Regular cardiac myocyte (primary cell): ENCODE measurements around the gene DBF4B. TPM values are rescaled to one million over a fixed set of nuclear protein-coding genes. Genes with fewer than 3 reads are reported as not detected.

Source experiments
- total RNA-seq: library from RNA; depleted of rRNA; stranded (reverse); fragments of >200 nt; gene quantifications from 2 replicates; pipeline ENCODE4 v1.2.3, GENCODE V29; 2014

Gene DBF4B, protein sequence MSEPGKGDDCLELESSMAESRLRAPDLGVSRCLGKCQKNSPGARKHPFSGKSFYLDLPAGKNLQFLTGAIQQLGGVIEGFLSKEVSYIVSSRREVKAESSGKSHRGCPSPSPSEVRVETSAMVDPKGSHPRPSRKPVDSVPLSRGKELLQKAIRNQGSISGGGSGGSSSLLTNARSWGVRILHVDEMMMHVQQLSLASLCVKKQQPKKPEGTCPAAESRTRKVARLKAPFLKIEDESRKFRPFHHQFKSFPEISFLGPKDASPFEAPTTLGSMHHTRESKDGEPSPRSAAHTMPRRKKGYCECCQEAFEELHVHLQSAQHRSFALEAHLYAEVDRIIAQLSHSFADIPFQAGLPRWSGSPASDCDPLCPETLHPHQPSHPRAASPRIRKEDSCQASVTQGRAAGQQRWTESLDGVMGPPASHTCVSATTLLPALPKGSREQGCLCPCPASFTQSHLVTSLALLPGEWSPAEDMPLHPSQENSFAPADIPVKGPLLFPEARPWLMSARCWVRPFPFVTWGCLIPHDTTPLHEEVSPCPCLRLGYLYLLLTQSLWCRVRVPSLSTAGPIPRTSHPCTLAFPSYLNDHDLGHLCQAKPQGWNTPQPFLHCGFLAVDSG
- 2.5 and 5.9 TPM in 2 replicates for total RNA-seq

DNA sequence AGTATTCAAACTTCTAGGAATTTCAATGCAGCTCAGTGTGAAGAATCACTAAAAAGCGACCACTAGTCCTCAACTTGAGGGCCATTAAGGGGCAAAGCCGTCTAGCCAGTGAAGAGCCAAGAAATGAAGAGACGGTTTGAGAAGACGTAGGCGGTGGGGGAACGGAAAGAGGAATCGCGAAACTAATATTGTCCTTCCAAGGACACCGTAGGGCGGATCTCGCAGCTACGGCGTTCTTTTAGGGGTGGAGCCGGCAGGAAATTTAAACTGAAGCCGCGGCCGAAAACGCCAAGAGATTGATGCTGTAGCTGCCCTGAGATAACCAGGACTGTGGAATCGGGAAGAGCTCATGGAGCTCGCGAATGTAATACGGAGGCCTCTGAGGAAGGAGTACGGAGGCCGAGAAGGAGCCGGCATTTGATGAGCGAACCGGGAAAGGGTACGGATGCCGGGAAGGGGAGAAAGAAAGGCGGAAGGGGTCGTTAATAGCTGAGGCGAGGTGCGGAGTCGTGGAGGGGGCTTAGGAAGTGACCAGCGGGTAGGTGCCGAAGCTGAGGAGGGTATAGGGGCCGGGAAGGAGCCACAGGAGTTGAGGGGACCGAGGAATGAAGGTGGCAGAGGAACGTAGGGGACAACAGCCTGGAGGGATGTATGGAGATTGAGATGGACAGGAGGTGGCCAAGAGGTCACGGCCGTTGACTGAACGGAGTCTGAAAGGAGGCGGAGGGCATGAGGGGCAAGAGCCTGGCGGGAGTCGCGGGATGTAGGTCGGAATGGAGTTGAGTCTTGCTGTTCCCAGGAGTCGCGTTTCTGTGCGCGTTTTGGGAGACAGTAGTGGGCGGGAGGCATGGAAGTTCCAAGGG is at the start of gene DBF4B:
Gene DBF4B (plus strand): TSS at position 265 of the 863 bp plus-strand sequence. CDS start 156 bp downstream, at position 421.

DNA sequence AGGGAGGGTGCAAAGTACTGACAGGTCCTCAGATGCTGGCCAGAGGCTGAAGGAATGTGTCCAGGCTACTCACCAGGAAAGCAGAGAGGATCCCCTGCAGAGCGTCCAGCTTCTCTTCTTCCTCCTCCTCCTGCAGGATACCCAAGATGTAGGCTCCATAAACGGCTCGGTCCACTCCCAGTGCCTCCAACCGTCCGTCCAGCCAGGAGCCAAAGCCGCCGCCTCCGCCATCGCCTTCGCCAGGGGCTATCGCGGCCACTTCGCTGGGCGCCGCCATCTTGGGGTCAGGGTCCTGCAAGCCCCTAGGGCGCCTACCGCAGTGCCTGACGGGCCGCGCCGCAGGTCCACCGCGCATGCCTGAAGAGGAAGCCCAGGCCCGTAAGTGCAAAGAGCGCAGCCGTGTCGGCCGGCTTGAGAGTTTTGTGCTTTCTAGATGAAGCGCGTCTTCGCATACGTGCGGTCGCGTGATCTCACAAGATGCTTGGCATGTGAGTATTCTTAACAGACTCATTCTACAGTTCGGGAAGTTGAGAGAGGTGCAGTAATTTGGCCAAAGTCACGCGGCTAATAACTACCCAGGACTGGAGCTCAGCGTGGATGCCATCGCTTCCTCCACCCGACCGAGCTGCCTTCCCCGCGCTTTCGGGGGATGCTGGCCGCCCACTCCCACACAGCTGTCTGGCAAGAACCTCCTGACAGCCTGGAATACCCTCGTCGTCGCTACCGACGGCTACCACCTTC is 18.8 kb upstream of the DBF4B start, which contains the start of gene CCDC43:
Gene CCDC43 (minus strand): TSS at position 300 of the 741 bp plus-strand sequence. CDS start 23 bp downstream, at position 277.

DNA sequence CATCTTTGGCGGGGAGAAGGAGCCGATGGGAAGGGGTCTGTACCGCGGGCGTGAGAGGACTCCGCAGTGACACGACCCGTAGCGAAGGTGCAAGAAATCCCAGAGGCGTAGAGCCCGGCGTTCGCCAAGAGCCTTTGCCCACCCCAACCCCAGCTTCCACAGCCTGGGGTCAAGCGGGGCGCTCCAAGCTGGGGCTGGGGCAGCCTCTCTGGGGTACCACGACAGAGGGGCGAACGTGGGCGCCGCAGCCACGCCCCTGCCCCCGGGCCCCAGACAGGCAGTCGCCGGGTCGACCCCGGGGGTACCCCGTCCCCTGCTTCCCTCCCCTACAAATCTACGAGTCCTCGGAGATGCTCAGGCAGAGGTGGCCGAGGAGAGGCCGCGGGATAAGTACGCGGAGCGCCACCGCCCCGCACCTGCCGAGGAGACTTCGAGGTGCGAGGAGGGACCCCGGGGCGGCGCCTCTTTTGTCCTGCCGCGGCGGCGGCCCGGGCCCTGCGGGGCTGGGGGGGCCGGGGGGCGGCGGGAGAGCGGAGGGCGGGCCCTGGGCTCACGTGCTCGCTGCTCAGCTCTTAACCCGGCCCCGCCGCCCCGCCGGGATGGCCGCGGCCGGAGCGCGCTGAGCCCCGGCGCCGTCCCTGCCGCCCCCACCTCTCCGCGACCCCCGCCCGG is 50.1 kb downstream of the DBF4B start, which contains the start of gene ADAM11:
Gene ADAM11 (plus strand): TSS at position 575 of the 672 bp plus-strand sequence. CDS start 212 bp downstream, outside the sequence.

Other genes with a start within 250 kb of the DBF4B start
- gene GPATCH8, start 205.3 kb upstream of the DBF4B start, total RNA-seq, result 9.8 and 13.8 TPM in 2 replicates
- 14.8 and 17.8 TPM in 2 replicates for gene FZD2, start 151.2 kb upstream of the DBF4B start, total RNA-seq
- under 0.01 TPM in 2 replicates for gene MEIOC, start 52.2 kb upstream of the DBF4B start, total RNA-seq
- gene CCDC43, start 18.9 kb upstream of the DBF4B start, total RNA-seq, result 41.2 and 48.9 TPM in 2 replicates
- gene ADAM11, start 50.3 kb downstream of the DBF4B start, total RNA-seq, result 0.19 and 0.28 TPM in 2 replicates
- 15.8 and 40.6 TPM in 2 replicates for gene GJC1, start 121.6 kb downstream of the DBF4B start, total RNA-seq
- not detected in 2 replicates for gene HIGD1B, start 139.2 kb downstream of the DBF4B start, total RNA-seq
- gene EFTUD2, start 190.8 kb downstream of the DBF4B start, total RNA-seq, result 129 and 142 TPM in 2 replicates
- under 0.01 TPM in 2 replicates for gene GFAP, start 206.8 kb downstream of the DBF4B start, total RNA-seq
- 1.1 and 10.2 TPM in 2 replicates for gene KIF18B, start 239.1 kb downstream of the DBF4B start, total RNA-seq